B cell (primary cell): ENCODE results near the gene SLC48A1. TPM values are rescaled to one million over a fixed set of nuclear protein-coding genes. Genes with fewer than 3 reads are reported as not detected.

Source experiments
- ATAC-seq: fragments of 200-7000 bp; cut with Tn5 transposase; one replicate; pipeline ENCODE4 v1.10.0; 2021; ENCODE audit warnings: low read depth, mild to moderate bottlenecking, moderate number of reproducible peaks, moderate library complexity
- CTCF ChIA-PET: fragments of 350-600 bp; sonication (Branson Sonifier 250); formaldehyde crosslinking; loops from one replicate; lab custom pipeline; 2021; ENCODE audit warnings: antibody characterized with exemption, inconsistent platforms; lab: Charles Lee
- POLR2A ChIA-PET: fragments of 350-600 bp; sonication (Branson Sonifier 250); formaldehyde crosslinking; loops from one replicate; lab custom pipeline; 2021; ENCODE audit warnings: antibody characterized with exemption; lab: Charles Lee
- DNase-seq: peaks from one replicate; pipeline ENCODE4 v3.0.0; 2013
- H2AFZ ChIP-seq: 2 replicates; pipeline ENCODE4 v1.6.1; 2012; ENCODE audit warnings: mild to moderate bottlenecking, low read depth, low read length; ENCODE audit not compliant: insufficient read depth, poor library complexity, severe bottlenecking
- H3K27ac ChIP-seq, 2 donors: 1 replicate in 1 of 2; 2 replicates in 1 of 2; pipeline ENCODE4 v1.5.1; 2012 to 2013; ENCODE audit warnings: low read length in 2 of 2, mild to moderate bottlenecking in 2 of 2, moderate library complexity in 1 of 2
- H3K27me3 ChIP-seq, 4 experiments: fragments of 200-600 bp in 1 of 4; sonication (generic) in 1 of 4; replicated peaks in 1 of 4; 1 replicate in 2 of 4; 2 replicates in 2 of 4; pipeline versions ENCODE4 v1.6.1 to v1.7.0; 2013 to 2016; ENCODE audit warnings: low read length in 3 of 4, mild to moderate bottlenecking in 2 of 4, mixed read lengths in 1 of 4, moderate library complexity in 1 of 4; ENCODE audit not compliant: insufficient read depth in 4 of 4, control insufficient read depth in 3 of 4; ENCODE audit errors: control extremely low read depth in 1 of 4
- H3K36me3 ChIP-seq, 2 experiments: replicated peaks in 1 of 2; 1 replicate in 1 of 2; 2 replicates in 1 of 2; pipeline versions ENCODE4 v1.6.1 to v1.7.1; 2013; ENCODE audit warnings: low read length in 1 of 2; ENCODE audit not compliant: insufficient read depth in 2 of 2, control insufficient read depth in 1 of 2; ENCODE audit errors: control extremely low read depth in 1 of 2, extremely low read depth in 1 of 2
- H3K4me1 ChIP-seq, 2 donors: fragments of 200-600 bp in 1 of 2; sonication (generic) in 1 of 2; 1 replicate in 1 of 2; 2 replicates in 1 of 2; pipeline versions ENCODE4 v1.5.1 to v1.6.1; 2013 to 2017; ENCODE audit warnings: low read length in 2 of 2; ENCODE audit not compliant: control insufficient read depth in 2 of 2, insufficient read depth in 2 of 2
- H3K4me2 ChIP-seq: replicated peaks from 2 replicates; pipeline ENCODE3; 2012; ENCODE audit warnings: mild to moderate bottlenecking, low read depth, low read length; ENCODE audit not compliant: poor library complexity, severe bottlenecking
- H3K4me3 ChIP-seq, 5 experiments: fragments of 200-600 bp in 1 of 5; sonication (generic) in 1 of 5; 1 replicate in 3 of 5; 2 replicates in 2 of 5; pipeline versions ENCODE4 v1.5.1 to v1.7.0; 2011 to 2016; ENCODE audit warnings: low read length in 4 of 5, mild to moderate bottlenecking in 4 of 5, low read depth in 2 of 5, control low read depth in 1 of 5, moderate library complexity in 1 of 5; ENCODE audit not compliant: insufficient read depth in 1 of 5; ENCODE audit errors: control extremely low read depth in 1 of 5, extremely low read depth in 1 of 5
- H3K79me2 ChIP-seq: fragments of 200-600 bp; sonication (generic); one replicate; pipeline ENCODE4 v1.6.0; 2016; ENCODE audit warnings: low read length; ENCODE audit not compliant: control insufficient read depth, insufficient read depth
- H3K9ac ChIP-seq: fragments of 200-600 bp; sonication (generic); 2 replicates; pipeline ENCODE4 v1.6.1; 2017; ENCODE audit warnings: mild to moderate bottlenecking, low read length, moderate library complexity
- H3K9me3 ChIP-seq, 3 donors: one replicate each; pipeline versions ENCODE4 v1.6.1 to v1.7.1; 2013; ENCODE audit warnings: low read length in 2 of 3; ENCODE audit not compliant: control insufficient read depth in 2 of 3, insufficient read depth in 1 of 3; ENCODE audit errors: control extremely low read depth in 1 of 3
- H4K20me1 ChIP-seq: 2 replicates; pipeline ENCODE4 v1.6.0; 2012; ENCODE audit warnings: mild to moderate bottlenecking, low read length; ENCODE audit not compliant: insufficient read depth, control insufficient read depth, poor library complexity, severe bottlenecking
- H3K27ac Mint-ChIP-seq: one replicate; pipeline ENCODE4 v1.8.0; 2021; ENCODE audit warnings: mixed read lengths
- H3K27me3 Mint-ChIP-seq: one replicate; pipeline ENCODE4 v1.8.0; 2021; ENCODE audit warnings: mixed read lengths
- H3K4me1 Mint-ChIP-seq: one replicate; pipeline ENCODE4 v1.8.0; 2021; ENCODE audit warnings: mixed read lengths
- H3K4me3 Mint-ChIP-seq: one replicate; pipeline ENCODE4 v1.8.0; 2021; ENCODE audit warnings: mixed read lengths
- H3K9me3 Mint-ChIP-seq: one replicate; pipeline ENCODE4 v1.8.0; 2022; ENCODE audit warnings: mixed read lengths; ENCODE audit not compliant: insufficient read depth
- CTCF ChIP-seq: fragments of 200-600 bp; IDR thresholded peaks from one replicate; pipeline ENCODE4 v1.8.0; 2022; ENCODE audit warnings: antibody characterized with exemption, mild to moderate bottlenecking
- EZH2 ChIP-seq: IDR thresholded peaks from 2 replicates; pipeline ENCODE4 v1.6.1; 2012; ENCODE audit warnings: borderline replicate concordance, low read depth, mild to moderate bottlenecking, moderate library complexity, low read length; ENCODE audit not compliant: insufficient read depth, poor library complexity, severe bottlenecking
- WGBS: methylation state at CpG from one replicate; pipeline ENCODE4 v1.1.5; 2013; ENCODE audit warnings: missing lambda C conversion rate; ENCODE audit not compliant: insufficient coverage; 5-methylcytosine and 5-hydroxymethylcytosine counted together
- intact Hi-C: fragments of 100-400 bp; cut with micrococcal nuclease; formaldehyde crosslinking; loops from one replicate; pipeline ENCODE4 v1.10.0; 2022
- polyA plus RNA-seq: library from polyadenylated mRNA; depleted of rRNA; stranded (reverse); fragments of >200 nt; gene quantifications from 2 replicates; pipeline ENCODE4 v1.2.3, GENCODE V29; 2012
- total RNA-seq, 2 donors: library from RNA; stranded (reverse); fragments of 120-200 nt in 1 of 2; gene quantifications; 1 replicate in 1 of 2; 2 replicates in 1 of 2; pipeline versions ENCODE4 v1.2.3 to v1.2.4, GENCODE V29; 2013 to 2022

The SLC48A1 gene
- total and polyA plus RNA-seq, 2 donors (not counting 1 experiment from before 2014, with no cell fraction given), result 8.0 to 20.0 TPM

- 100% methylated on average over 2 of the region's 4 CpGs for WGBS
- Histone ChIP-seq H3K4me3 (no peak overlapping the region), H3K9me3 (no peaks in the 10 kb centered on the region), H4K20me1 (no peaks in the 10 kb centered on the region), H3K79me2 (peaks cover 9% of the 10 kb centered on the region), H3K4me2 (no peak overlapping the region), H3K27me3 (no peaks in the 10 kb centered on the region), H3K4me1 (peaks cover 6 to 17% of the 10 kb centered on the region in 2 donors), H3K9ac (no peak overlapping the region), H3K27ac (no peak overlapping the region), H3K36me3 (no peaks in the 10 kb centered on the region), H2AFZ (no peak overlapping the region)
- CTCF ChIA-PET, result interaction anchor here (0.8 to 20.0 kb wide), 11 partner anchors 9 to 737 kb away, joined by 3 to 584 read pairs (median 34); partner anchors contain the start of genes ENDOU, RAPGEF3 and RPAP3
- no peak overlapping the region for H3K4me3 Mint-ChIP-seq
- peaks cover 11% of the 10 kb centered on the region for H3K4me1 Mint-ChIP-seq
- intact Hi-C loops, result no loop called here
- POLR2A ChIA-PET, result interaction anchor here (2.0 kb wide), 1 partner anchor 62 kb away, joined by 7 read pairs; no protein-coding TSS in a partner anchor
- TF ChIP-seq EZH2 (no peak), CTCF (no peak)
- ATAC-seq, result no peak
- no peaks in the 10 kb centered on the region for H3K9me3 Mint-ChIP-seq
- no peak overlapping the region for H3K27ac Mint-ChIP-seq
- H3K27me3 Mint-ChIP-seq, result peaks cover 4% of the 10 kb centered on the region
- DNase-seq, result no peak
Observed at GRCh38 chr12:47769234-47770085, 3.6 kb upstream of the SLC48A1 start.
